AG04450 (cell line): Measurements from ENCODE around the gene MCC. TPM values are rescaled to one million over a fixed set of nuclear protein-coding genes. Genes with fewer than 3 reads are reported as not detected.

ENCODE experiments used
- CTCF ChIA-PET: fragments of 300-600, 350-600 bp; formaldehyde crosslinking; extraction: SDS; loops from one replicate; lab custom pipeline; 2022; ENCODE audit warnings: antibody characterized with exemption, inconsistent platforms; lab: Charles Lee
- POLR2A ChIA-PET: fragments of 350-600 bp; formaldehyde crosslinking; extraction: SDS; loops from one replicate; lab custom pipeline; 2021; ENCODE audit warnings: antibody characterized with exemption, inconsistent platforms; lab: Yijun Ruan, JAX
- DNase-seq: peaks from one replicate; pipeline ENCODE4 v3.0.0-alpha.2; 2011; ENCODE audit warnings: low read depth, low spot score
- H3K27ac ChIP-seq: one replicate; pipeline ENCODE4 v1.5.1; 2012; ENCODE audit warnings: low read depth, low read length, control low read depth
- H3K27me3 ChIP-seq: one replicate; pipeline ENCODE4 v1.6.0; 2012; ENCODE audit warnings: low read length; ENCODE audit not compliant: control insufficient read depth, insufficient read depth
- H3K4me3 ChIP-seq: 2 replicates; pipeline ENCODE4 v1.5.1; 2011; ENCODE audit warnings: mild to moderate bottlenecking, low read depth, low read length, control low read depth
- H3K9me3 ChIP-seq: 2 replicates; pipeline ENCODE4 v1.5.1; 2012; ENCODE audit warnings: low read length; ENCODE audit not compliant: control insufficient read depth, insufficient read depth
- CTCF ChIP-seq: IDR thresholded peaks from 2 replicates; pipeline ENCODE4 v1.5.1; 2011; ENCODE audit warnings: low read depth, low read length, control low read depth, inconsistent platforms
- polyA plus RNA-seq: library from polyadenylated mRNA; depleted of rRNA; stranded (reverse); fragments of >200 nt; gene quantifications from 2 replicates; pipeline ENCODE4 v1.2.3, GENCODE V29; 2011

MCC gene
- polyA plus RNA-seq, 1 experiment, result 17.5 TPM

DNA sequence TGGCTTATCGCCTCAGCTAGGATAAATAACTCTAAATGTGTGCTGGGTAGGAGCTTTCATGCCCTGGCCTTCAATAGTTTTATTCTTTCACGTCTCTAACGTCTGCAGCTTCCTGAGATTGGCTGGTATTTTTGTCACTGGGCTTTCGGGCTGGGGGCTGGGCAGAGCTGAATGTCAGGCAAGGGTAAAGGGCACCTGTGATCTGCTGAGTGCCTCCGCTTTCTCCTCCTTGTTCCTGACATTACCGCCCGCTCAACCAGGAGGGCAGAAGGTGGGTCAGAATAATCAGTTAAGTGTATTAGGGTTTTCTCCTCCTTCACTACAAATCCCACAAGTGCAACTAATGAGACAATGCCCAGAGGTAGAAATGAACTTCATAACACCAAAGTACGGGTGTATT is 270.1 kb downstream of the MCC start:
- H3K27me3 ChIP-seq, result no peaks in the 10 kb centered on the region
- no peaks in the 10 kb centered on the region for H3K9me3 ChIP-seq
- ChIA-PET POLR2A (no interaction called here), CTCF (no interaction called here)
- DNase-seq, result no peak
- no peak overlapping the region for H3K27ac ChIP-seq
- TF ChIP-seq CTCF, result no peak
- no peak overlapping the region for H3K4me3 ChIP-seq

GRCh38 chr5:113217619-113218184 is 270.6 kb downstream of the MCC start:
- CTCF ChIA-PET, result no interaction called here
- H3K27ac ChIP-seq, result no peak overlapping the region
- no peak for TF ChIP-seq CTCF
- H3K27me3 ChIP-seq, result no peaks in the 10 kb centered on the region
- H3K4me3 ChIP-seq, result no peak overlapping the region
- POLR2A ChIA-PET, result no interaction called here
- DNase-seq, result no peak
- no peaks in the 10 kb centered on the region for H3K9me3 ChIP-seq

- ChIA-PET CTCF (no interaction called here), POLR2A (no interaction called here)
- no peaks in the 10 kb centered on the region for H3K27me3 ChIP-seq
- TF ChIP-seq CTCF, result no peak
- H3K4me3 ChIP-seq, result no peak overlapping the region
- DNase-seq, result no peak
- H3K27ac ChIP-seq, result no peak overlapping the region
- H3K9me3 ChIP-seq, result no peaks in the 10 kb centered on the region
Observed at GRCh38 chr5:113216545-113216944, 271.7 kb downstream of the MCC start.

DNA sequence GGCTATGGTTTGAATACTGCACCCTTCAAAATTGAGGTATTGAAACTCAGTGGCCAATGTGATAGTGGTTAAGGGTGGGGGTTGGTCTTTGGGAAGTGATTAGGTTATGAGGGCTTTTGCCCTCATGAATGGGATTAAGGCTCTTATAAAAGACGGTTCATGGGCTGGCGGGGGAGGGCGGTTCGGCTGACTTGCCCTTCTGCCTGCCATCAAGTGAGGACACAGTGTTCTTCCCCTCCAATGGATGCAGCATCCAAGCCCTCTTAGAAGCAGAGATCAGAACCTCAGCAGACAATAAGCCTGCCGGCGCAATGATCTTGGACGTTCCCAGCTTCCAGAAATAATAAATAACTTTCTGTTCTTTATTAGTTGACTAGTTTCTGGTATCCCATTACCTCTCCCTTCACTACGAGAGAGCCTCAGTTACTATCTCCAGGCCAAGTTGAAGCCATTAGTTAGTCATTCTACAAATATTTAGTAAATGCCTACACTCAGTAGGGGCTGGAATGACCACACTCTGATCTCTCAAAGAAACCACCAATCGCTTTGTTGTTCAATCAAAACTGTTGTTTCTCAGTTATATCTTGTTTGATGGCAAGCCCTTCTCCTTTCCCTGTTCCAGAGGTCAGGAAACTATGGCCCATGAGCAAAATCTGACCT is 272.7 kb downstream of the MCC start:
- Histone ChIP-seq H3K9me3 (no peaks in the 10 kb centered on the region), H3K27me3 (no peaks in the 10 kb centered on the region), H3K4me3 (no peak overlapping the region), H3K27ac (no peak overlapping the region)
- ChIA-PET CTCF (no interaction called here), POLR2A (no interaction called here)
- DNase-seq, result no peak
- no peak for TF ChIP-seq CTCF

DNA sequence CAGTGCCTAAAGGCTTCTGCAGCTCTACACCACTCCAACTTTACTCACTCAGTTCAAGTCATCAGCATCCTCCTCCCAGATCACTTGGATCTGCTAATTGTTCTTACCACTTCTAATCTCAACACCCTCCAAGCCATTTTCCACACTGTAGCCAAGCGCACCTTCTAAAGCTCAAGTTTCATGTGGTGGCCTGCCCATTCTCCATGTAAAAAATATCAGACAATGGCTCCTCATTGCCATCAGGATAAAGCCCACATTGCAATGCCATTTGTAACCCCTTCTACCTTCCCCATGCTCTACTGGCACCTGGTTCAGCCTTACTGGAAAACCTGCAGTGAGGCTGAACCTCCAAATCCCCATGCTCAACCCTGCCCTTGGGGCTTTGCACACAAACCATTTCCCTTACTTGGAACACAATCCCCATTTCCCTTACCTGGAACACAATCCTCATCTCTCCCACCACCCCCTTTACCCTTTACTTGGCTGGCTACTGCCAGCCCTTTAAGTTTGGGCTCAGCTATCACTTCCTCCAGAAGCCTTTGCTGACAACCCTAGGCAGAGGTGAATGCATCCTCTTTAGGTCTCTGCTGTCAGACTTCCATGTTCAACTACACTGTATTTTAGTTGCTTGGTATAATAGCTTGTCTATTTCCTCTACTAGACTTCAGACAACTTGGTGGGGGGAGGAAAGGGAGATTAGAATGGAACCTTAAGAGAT is 273.5 kb downstream of the MCC start:
- H3K4me3 ChIP-seq, result no peak overlapping the region
- H3K9me3 ChIP-seq, result no peaks in the 10 kb centered on the region
- POLR2A ChIA-PET, result no interaction called here
- H3K27ac ChIP-seq, result no peak overlapping the region
- TF ChIP-seq CTCF, result no peak
- no peaks in the 10 kb centered on the region for H3K27me3 ChIP-seq
- DNase-seq, result no peak
- CTCF ChIA-PET, result no interaction called here
